ENCODE data around the gene HNRNPA3. TPM values are rescaled to one million over a fixed set of nuclear protein-coding genes. Genes with fewer than 3 reads are reported as not detected.

Gene HNRNPA3
- total RNA-seq, 2 experiments from 2014 or later: 68.2 to 450 TPM

GRCh38 chr2:177256695-177257094 is 44.1 kb downstream of the HNRNPA3 start:
- intact Hi-C loops (cut with micrococcal nuclease; ENCODE audit: unreplicated experiment): no loop called here
- Histone ChIP-seq H3K27ac (ENCODE audit: low read depth, low read length, poor library complexity, severe bottlenecking) (no peak overlapping the region), H3K79me2 (ENCODE audit: insufficient read depth, low read depth, low read length) (peaks cover 100% of the 10 kb centered on the region), H3K9me3 (ENCODE audit: low read length) (peaks cover 6% of the 10 kb centered on the region; the same call in 1 of the 2 replicates), H3K4me2 (ENCODE audit: low read length) (no peak overlapping the region), H3K4me3 (ENCODE audit: low read depth, low read length, poor library complexity, severe bottlenecking) (no peak overlapping the region), H4K20me1 (ENCODE audit: insufficient read depth, low read length) (peaks cover 64% of the 10 kb centered on the region), H3K4me1 (ENCODE audit: insufficient read depth, low read length, poor library complexity, severe bottlenecking) (peaks cover 16% of the 10 kb centered on the region), H3K36me3 (ENCODE audit: insufficient read depth, low read length) (peaks cover 92% of the 10 kb centered on the region), H3K9me2 (ENCODE audit: insufficient read depth, low read length) (no peaks in the 10 kb centered on the region), H2AFZ (ENCODE audit: low read length) (no peak overlapping the region)
- POLR2A ChIA-PET: interaction anchor here (0.6 to 1.8 kb wide), 2 partner anchors 27 to 431 kb away, joined by 3 to 4 read pairs; no protein-coding TSS in a partner anchor
- CTCF ChIA-PET (ENCODE audit: unreplicated experiment): no interaction called here
- no TSS peak for BruUV-seq (replicated peaks)
- DNase-seq (ENCODE audit: low spot score): no peak
- TF ChIP-seq CTCF (conservative IDR thresholded peaks at IDR 0.05; ENCODE audit: low read length) (no peak), EZH2phosphoT487 (IDR thresholded peaks at IDR 0.05; ENCODE audit: borderline replicate concordance, low read depth, low read length) (no peak)

GRCh38 chr2:177257471-177257870 is 44.9 kb downstream of the HNRNPA3 start:
- Histone ChIP-seq H3K27ac (ENCODE audit: low read depth, low read length, poor library complexity, severe bottlenecking) (no peak overlapping the region), H3K79me2 (ENCODE audit: insufficient read depth, low read depth, low read length) (peaks cover 100% of the 10 kb centered on the region), H4K20me1 (ENCODE audit: insufficient read depth, low read length) (peaks cover 65% of the 10 kb centered on the region), H2AFZ (ENCODE audit: low read length) (no peak overlapping the region), H3K4me1 (ENCODE audit: insufficient read depth, low read length, poor library complexity, severe bottlenecking) (peaks cover 22% of the 10 kb centered on the region), H3K9me2 (ENCODE audit: insufficient read depth, low read length) (no peaks in the 10 kb centered on the region), H3K4me3 (ENCODE audit: low read depth, low read length, poor library complexity, severe bottlenecking) (no peak overlapping the region), H3K9me3 (ENCODE audit: low read length) (peaks cover 6% of the 10 kb centered on the region; the same call in 1 of the 2 replicates), H3K4me2 (ENCODE audit: low read length) (no peak overlapping the region), H3K36me3 (ENCODE audit: insufficient read depth, low read length) (peaks cover 90% of the 10 kb centered on the region)
- DNase-seq (ENCODE audit: low spot score): no peak
- CTCF ChIA-PET (ENCODE audit: unreplicated experiment): no interaction called here
- BruUV-seq (replicated peaks): no TSS peak
- no peak for TF ChIP-seq CTCF (conservative IDR thresholded peaks at IDR 0.05; ENCODE audit: low read length)
- TF ChIP-seq EZH2phosphoT487 (IDR thresholded peaks at IDR 0.05; ENCODE audit: borderline replicate concordance, low read depth, low read length): no peak
- POLR2A ChIA-PET: no interaction called here
- intact Hi-C loops (cut with micrococcal nuclease; ENCODE audit: unreplicated experiment): no loop called here

GRCh38 chr2:177258059-177258458 is 45.5 kb downstream of the HNRNPA3 start:
- H3K4me1 ChIP-seq (ENCODE audit: insufficient read depth, low read length, poor library complexity, severe bottlenecking): peaks cover 22% of the 10 kb centered on the region
- ChIA-PET POLR2A (no interaction called here), CTCF (ENCODE audit: unreplicated experiment) (no interaction called here)
- H3K36me3 ChIP-seq (ENCODE audit: insufficient read depth, low read length): peaks cover 85% of the 10 kb centered on the region
- peaks cover 65% of the 10 kb centered on the region for H4K20me1 ChIP-seq (ENCODE audit: insufficient read depth, low read length)
- H3K4me2 ChIP-seq (ENCODE audit: low read length): no peak overlapping the region
- peaks cover 100% of the 10 kb centered on the region for H3K79me2 ChIP-seq (ENCODE audit: insufficient read depth, low read depth, low read length)
- no peak for DNase-seq (ENCODE audit: low spot score)
- no peak overlapping the region for H2AFZ ChIP-seq (ENCODE audit: low read length)
- H3K9me3 ChIP-seq (ENCODE audit: low read length): peaks cover 6% of the 10 kb centered on the region; the same call in 1 of the 2 replicates
- no TSS peak for BruUV-seq (replicated peaks)
- intact Hi-C loops (cut with micrococcal nuclease; ENCODE audit: unreplicated experiment): no loop called here
- no peak overlapping the region for H3K4me3 ChIP-seq (ENCODE audit: low read depth, low read length, poor library complexity, severe bottlenecking)
- H3K27ac ChIP-seq (ENCODE audit: low read depth, low read length, poor library complexity, severe bottlenecking): no peak overlapping the region
- TF ChIP-seq CTCF (conservative IDR thresholded peaks at IDR 0.05; ENCODE audit: low read length) (no peak), EZH2phosphoT487 (IDR thresholded peaks at IDR 0.05; ENCODE audit: borderline replicate concordance, low read depth, low read length) (no peak)
- no peaks in the 10 kb centered on the region for H3K9me2 ChIP-seq (ENCODE audit: insufficient read depth, low read length)

All from OCI-LY7 (cell line).